Adrenal gland (tissue), 5 donors: ENCODE results near the gene ZC3H12C.

Experiments used
- POLR2A ChIP-seq, 2 donors: fragments of 450-650 bp; IDR thresholded peaks; one replicate each; pipeline ENCODE4 v1.6.1; 2017; ENCODE audit warnings: antibody characterized with exemption in 2 of 2, mild to moderate bottlenecking in 2 of 2, moderate library complexity in 1 of 2
- TF ChIP-seq, protein P1 (sequence below), 6 experiments: fragments of 450-650 bp in 4 of 6; fragments of 200-600 bp in 2 of 6; sonication (generic) in 1 of 6; IDR thresholded peaks; 1 replicate in 5 of 6; 2 replicates in 1 of 6; pipeline versions ENCODE4 v1.5.1 to v1.8.0; 2016 to 2021; ENCODE audit warnings: antibody characterized with exemption in 6 of 6, mild to moderate bottlenecking in 2 of 6, moderate library complexity in 1 of 6
- donor health status: DM: no; HTN: no; CAD: no.

DNA sequence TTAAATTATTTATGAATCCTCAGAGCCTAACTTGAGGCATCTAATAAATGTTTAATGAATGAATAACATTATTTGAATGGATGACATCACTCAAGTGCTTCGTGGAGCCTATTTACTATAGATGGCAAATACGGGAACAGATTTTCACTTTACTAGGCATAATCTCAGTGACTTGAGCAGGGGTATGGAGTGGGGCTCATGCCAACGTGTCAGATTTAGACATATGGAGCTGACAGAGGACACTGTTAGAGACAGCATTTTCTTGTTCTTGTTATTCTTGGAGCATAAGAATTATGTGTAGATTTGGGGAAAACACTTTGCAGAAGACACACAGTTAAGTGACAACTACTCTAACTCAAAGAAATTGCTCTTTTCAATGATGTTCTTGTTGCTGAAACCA, 124.7 kb downstream of the ZC3H12C start:
- TF ChIP-seq, protein P1, sequence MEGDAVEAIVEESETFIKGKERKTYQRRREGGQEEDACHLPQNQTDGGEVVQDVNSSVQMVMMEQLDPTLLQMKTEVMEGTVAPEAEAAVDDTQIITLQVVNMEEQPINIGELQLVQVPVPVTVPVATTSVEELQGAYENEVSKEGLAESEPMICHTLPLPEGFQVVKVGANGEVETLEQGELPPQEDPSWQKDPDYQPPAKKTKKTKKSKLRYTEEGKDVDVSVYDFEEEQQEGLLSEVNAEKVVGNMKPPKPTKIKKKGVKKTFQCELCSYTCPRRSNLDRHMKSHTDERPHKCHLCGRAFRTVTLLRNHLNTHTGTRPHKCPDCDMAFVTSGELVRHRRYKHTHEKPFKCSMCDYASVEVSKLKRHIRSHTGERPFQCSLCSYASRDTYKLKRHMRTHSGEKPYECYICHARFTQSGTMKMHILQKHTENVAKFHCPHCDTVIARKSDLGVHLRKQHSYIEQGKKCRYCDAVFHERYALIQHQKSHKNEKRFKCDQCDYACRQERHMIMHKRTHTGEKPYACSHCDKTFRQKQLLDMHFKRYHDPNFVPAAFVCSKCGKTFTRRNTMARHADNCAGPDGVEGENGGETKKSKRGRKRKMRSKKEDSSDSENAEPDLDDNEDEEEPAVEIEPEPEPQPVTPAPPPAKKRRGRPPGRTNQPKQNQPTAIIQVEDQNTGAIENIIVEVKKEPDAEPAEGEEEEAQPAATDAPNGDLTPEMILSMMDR (IDR thresholded peaks at IDR 0.05), result no peak
- TF ChIP-seq POLR2A (IDR thresholded peaks at IDR 0.05), result no peak
